PC-3 (cell line): ENCODE data around the gene HLA-DRB1. TPM values are rescaled to one million over a fixed set of nuclear protein-coding genes. Genes with fewer than 3 reads are reported as not detected.

Experiments
- ATAC-seq: fragments of 200-7000 bp; cut with Tn5 transposase; 2 replicates; pipeline ENCODE4 v1.9.1; 2020; ENCODE audit warnings: mild to moderate bottlenecking, moderate library complexity
- BruUV-seq: library from RNA; stranded (reverse); fragments of 400-500 nt; replicated peaks from 2 replicates; lab custom pipeline; 2021; lab: Mats Ljungman, UMichigan
- CTCF ChIA-PET: fragments of 300-600 bp; sonication (Branson Sonifier 250); formaldehyde crosslinking; loops from one replicate; lab custom pipeline; 2022; ENCODE audit warnings: antibody characterized with exemption; lab: Charles Lee
- POLR2A ChIA-PET: fragments of 300-600 bp; sonication (Branson Sonifier 250); formaldehyde crosslinking; loops from one replicate; lab custom pipeline; 2022; ENCODE audit warnings: antibody characterized with exemption; ENCODE audit not compliant: unreplicated experiment; lab: Charles Lee
- DNase-seq: peaks from one replicate; pipeline ENCODE4 v3.0.0-alpha.2; 2015
- H2AFZ ChIP-seq: fragments of 300-600 bp; sonication (generic); 2 replicates; pipeline ENCODE4 v1.6.0; 2016; ENCODE audit warnings: antibody characterized with exemption, low read length
- H3F3A ChIP-seq: fragments of 300-600 bp; sonication (generic); one replicate; pipeline ENCODE4 v1.6.0; 2017; ENCODE audit warnings: antibody characterized with exemption, low read length, control low read depth, mild to moderate bottlenecking; ENCODE audit not compliant: unreplicated experiment
- H3K27ac ChIP-seq: fragments of 300-600 bp; sonication (generic); 2 replicates; pipeline ENCODE4 v1.5.1; 2016; ENCODE audit warnings: mild to moderate bottlenecking, low read length
- H3K27me3 ChIP-seq: fragments of 300-600 bp; sonication (generic); 2 replicates; pipeline ENCODE4 v1.6.1; 2016; ENCODE audit warnings: low read length, mixed read lengths
- H3K36me3 ChIP-seq: fragments of 300-600 bp; sonication (generic); 2 replicates; pipeline ENCODE4 v1.6.1; 2016; ENCODE audit warnings: low read depth, mixed run types, low read length, mixed read lengths
- H3K4me1 ChIP-seq: fragments of 300-600 bp; sonication (generic); 2 replicates; pipeline ENCODE4 v1.5.1; 2016; ENCODE audit warnings: low read length; ENCODE audit not compliant: insufficient read depth
- H3K4me2 ChIP-seq: fragments of 300-600 bp; sonication (generic); 2 replicates; pipeline ENCODE4 v1.6.0; 2016; ENCODE audit warnings: low read length
- H3K4me3 ChIP-seq: fragments of 300-600 bp; sonication (generic); 2 replicates; pipeline ENCODE4 v1.5.1; 2016; ENCODE audit warnings: mild to moderate bottlenecking, low read length, mixed read lengths
- H3K79me2 ChIP-seq: fragments of 300-600 bp; sonication (generic); 2 replicates; pipeline ENCODE4 v1.6.1; 2017; ENCODE audit warnings: low read length, mixed read lengths
- H3K9ac ChIP-seq: fragments of 300-600 bp; sonication (generic); 2 replicates; pipeline ENCODE4 v1.6.0; 2016; ENCODE audit warnings: mild to moderate bottlenecking, low read length
- H3K9me2 ChIP-seq: fragments of 300-600 bp; sonication (generic); replicated peaks from 2 replicates; pipeline ENCODE4 v1.6.1; 2016; ENCODE audit warnings: mixed run types, low read length, mixed read lengths
- H3K9me3 ChIP-seq: fragments of 300-600 bp; sonication (generic); 2 replicates; pipeline ENCODE4 v1.6.1; 2016; ENCODE audit warnings: low read length, mixed read lengths
- H4K20me1 ChIP-seq: fragments of 300-600 bp; sonication (generic); 2 replicates; pipeline ENCODE4 v1.6.1; 2016; ENCODE audit warnings: low read length, mixed read lengths
- EZH2 ChIP-seq: fragments of 300-600 bp; sonication (generic); IDR thresholded peaks from one replicate; pipeline ENCODE4 v1.6.1; 2017; ENCODE audit warnings: antibody characterized with exemption, mild to moderate bottlenecking, low read length; ENCODE audit not compliant: unreplicated experiment
- EZH2phosphoT487 ChIP-seq: fragments of 300-600 bp; sonication (generic); IDR thresholded peaks from 2 replicates; pipeline ENCODE4 v1.6.1; 2018; ENCODE audit warnings: mild to moderate bottlenecking, antibody characterized with exemption, low read length, borderline replicate concordance
- intact Hi-C: fragments of 100-400 bp; cut with micrococcal nuclease; formaldehyde crosslinking; loops from 2 replicates; pipeline ENCODE4 v1.9.0; 2023
- total RNA-seq: library from RNA; depleted of rRNA; stranded (reverse); fragments of >200 nt; gene quantifications from 2 replicates; pipeline ENCODE4 v1.2.3, GENCODE V29; 2014
- TF ChIP-seq, protein P1 (sequence below): fragments of 300-600 bp; sonication (generic); conservative IDR thresholded peaks from 2 replicates; pipeline ENCODE4 v1.5.1; 2017; ENCODE audit warnings: antibody characterized with exemption, low read depth, mild to moderate bottlenecking, low read length

Gene HLA-DRB1
- total RNA-seq, 1 experiment from 2014 or later, result not detected

DNA sequence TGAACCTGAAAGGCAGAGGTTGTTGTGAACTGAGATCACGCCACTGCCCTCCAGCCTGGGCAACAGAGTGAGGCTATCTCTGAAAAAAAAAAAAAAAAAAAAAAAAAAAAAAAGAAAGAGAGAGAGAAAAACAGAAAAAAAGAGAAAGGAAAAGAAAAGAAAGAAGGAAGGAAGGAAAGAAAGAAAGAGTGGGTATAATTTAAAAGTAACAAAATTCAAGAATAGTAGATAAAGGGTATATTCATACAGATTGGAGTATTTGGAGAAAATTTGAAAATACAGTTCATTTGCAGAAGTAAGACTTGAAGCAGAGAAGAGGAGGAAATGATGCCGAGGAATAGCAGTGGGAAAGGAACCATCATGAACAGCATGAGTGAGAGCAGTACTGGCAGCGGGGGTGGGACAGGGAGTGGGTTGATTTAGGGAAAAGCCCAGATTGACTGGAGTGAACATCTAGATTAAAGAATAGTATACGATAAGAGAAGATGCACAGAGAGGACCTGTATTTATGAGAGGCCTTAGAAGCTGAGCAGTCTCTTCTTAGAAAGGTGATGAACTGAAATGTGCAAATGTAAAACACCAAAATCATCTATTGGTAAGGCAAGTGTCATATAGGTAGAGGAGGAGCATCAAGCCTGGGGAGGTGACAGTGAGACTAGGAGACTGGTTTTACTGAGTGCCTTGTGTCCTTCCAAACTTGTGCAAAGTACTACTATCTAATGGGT is 17.8 kb upstream of the HLA-DRB1 start:
- H3K27me3 ChIP-seq, result 0 out of 2 replicates have a peak, but pooled peaks cover 6% of the 10 kb centered on the region
- BruUV-seq, result no TSS peak
- no peak for ATAC-seq
- intact Hi-C loops, result no loop called here
- H4K20me1 ChIP-seq, result no peaks in the 10 kb centered on the region
- H3F3A ChIP-seq, result no peaks in the 10 kb centered on the region
- H2AFZ ChIP-seq, result no peak overlapping the region
- no peak overlapping the region for H3K9ac ChIP-seq
- POLR2A ChIA-PET, result no interaction called here
- no peak overlapping the region for H3K27ac ChIP-seq
- H3K9me3 ChIP-seq, result no peaks in the 10 kb centered on the region
- no peak overlapping the region for H3K4me3 ChIP-seq
- no peaks in the 10 kb centered on the region; the same call in 1 of the 2 replicates for H3K4me1 ChIP-seq
- TF ChIP-seq, protein P1, sequence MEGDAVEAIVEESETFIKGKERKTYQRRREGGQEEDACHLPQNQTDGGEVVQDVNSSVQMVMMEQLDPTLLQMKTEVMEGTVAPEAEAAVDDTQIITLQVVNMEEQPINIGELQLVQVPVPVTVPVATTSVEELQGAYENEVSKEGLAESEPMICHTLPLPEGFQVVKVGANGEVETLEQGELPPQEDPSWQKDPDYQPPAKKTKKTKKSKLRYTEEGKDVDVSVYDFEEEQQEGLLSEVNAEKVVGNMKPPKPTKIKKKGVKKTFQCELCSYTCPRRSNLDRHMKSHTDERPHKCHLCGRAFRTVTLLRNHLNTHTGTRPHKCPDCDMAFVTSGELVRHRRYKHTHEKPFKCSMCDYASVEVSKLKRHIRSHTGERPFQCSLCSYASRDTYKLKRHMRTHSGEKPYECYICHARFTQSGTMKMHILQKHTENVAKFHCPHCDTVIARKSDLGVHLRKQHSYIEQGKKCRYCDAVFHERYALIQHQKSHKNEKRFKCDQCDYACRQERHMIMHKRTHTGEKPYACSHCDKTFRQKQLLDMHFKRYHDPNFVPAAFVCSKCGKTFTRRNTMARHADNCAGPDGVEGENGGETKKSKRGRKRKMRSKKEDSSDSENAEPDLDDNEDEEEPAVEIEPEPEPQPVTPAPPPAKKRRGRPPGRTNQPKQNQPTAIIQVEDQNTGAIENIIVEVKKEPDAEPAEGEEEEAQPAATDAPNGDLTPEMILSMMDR, result no peak
- TF ChIP-seq EZH2, result no peak
- TF ChIP-seq EZH2phosphoT487, result no peak
- no peak overlapping the region for H3K4me2 ChIP-seq
- H3K79me2 ChIP-seq, result no peaks in the 10 kb centered on the region
- H3K9me2 ChIP-seq, result no peaks in the 10 kb centered on the region
- no peak for DNase-seq
- H3K36me3 ChIP-seq, result no peaks in the 10 kb centered on the region
- CTCF ChIA-PET, result no interaction called here

DNA sequence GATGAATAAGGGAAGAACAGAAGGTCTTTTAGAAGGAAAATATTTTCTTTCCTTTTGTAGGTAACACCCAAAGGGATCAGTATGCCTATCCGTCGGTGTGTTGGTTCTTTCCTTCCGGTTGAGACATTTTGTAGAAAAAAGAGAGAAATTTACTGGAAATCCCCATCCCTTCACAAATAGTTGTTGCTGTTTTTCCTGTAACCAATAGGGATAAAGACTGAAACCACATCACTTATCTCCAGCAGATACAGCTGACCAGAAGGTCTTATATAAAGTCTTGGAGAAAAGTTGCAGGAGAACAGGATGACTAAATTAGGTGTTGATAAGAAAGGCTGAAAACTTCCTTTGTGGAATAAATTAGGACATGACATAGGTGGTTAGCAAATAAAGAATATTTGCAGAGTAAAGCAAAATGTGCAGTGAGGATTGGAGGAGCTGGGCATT is 14.8 kb upstream of the HLA-DRB1 start:
- Histone ChIP-seq H3K27me3 (0 out of 2 replicates have a peak, but pooled peaks cover 6% of the 10 kb centered on the region), H4K20me1 (no peaks in the 10 kb centered on the region), H3K4me1 (no peaks in the 10 kb centered on the region), H2AFZ (no peak overlapping the region), H3F3A (no peaks in the 10 kb centered on the region), H3K9me3 (no peaks in the 10 kb centered on the region), H3K36me3 (no peaks in the 10 kb centered on the region), H3K4me2 (no peak overlapping the region), H3K9me2 (no peaks in the 10 kb centered on the region), H3K27ac (no peak overlapping the region), H3K4me3 (no peak overlapping the region), H3K79me2 (no peaks in the 10 kb centered on the region), H3K9ac (no peak overlapping the region)
- DNase-seq (no peak), ATAC-seq (no peak)
- no TSS peak for BruUV-seq
- ChIA-PET POLR2A (no interaction called here), CTCF (no interaction called here)
- no peak for TF ChIP-seq EZH2
- TF ChIP-seq, protein P1, result no peak
- no peak for TF ChIP-seq EZH2phosphoT487
- intact Hi-C loops, result no loop called here

GRCh38 chr6:32603888-32604287 is 14.2 kb upstream of the HLA-DRB1 start:
- Histone ChIP-seq H3K9me3 (no peaks in the 10 kb centered on the region), H3K36me3 (no peaks in the 10 kb centered on the region), H3K79me2 (no peaks in the 10 kb centered on the region), H3K27ac (no peak overlapping the region), H3K9me2 (no peaks in the 10 kb centered on the region), H3K4me2 (no peak overlapping the region), H3K4me1 (no peaks in the 10 kb centered on the region), H3K4me3 (no peak overlapping the region), H3K9ac (no peak overlapping the region), H2AFZ (no peak overlapping the region), H3K27me3 (0 out of 2 replicates have a peak, but pooled peaks cover 6% of the 10 kb centered on the region), H3F3A (no peaks in the 10 kb centered on the region), H4K20me1 (no peaks in the 10 kb centered on the region)
- POLR2A ChIA-PET, result no interaction called here
- TF ChIP-seq EZH2 (no peak), EZH2phosphoT487 (no peak)
- TF ChIP-seq, protein P1, result no peak
- DNase-seq, result no peak
- no peak for ATAC-seq
- no TSS peak for BruUV-seq
- intact Hi-C loops, result no loop called here
- CTCF ChIA-PET, result no interaction called here
